K562 (cell line): ENCODE measurements around the gene BCL7B. TPM values are rescaled to one million over a fixed set of nuclear protein-coding genes. Genes with fewer than 3 reads are reported as not detected.
A peak's percentile ranks its signal among the peaks of the same experiment; 100 is the strongest.

Source experiments
- BRD4 ChIP-seq: fragments of 200-600 bp; sonication (generic); IDR thresholded peaks from 2 replicates; pipeline ENCODE4 v1.6.1; 2017; ENCODE audit warnings: inconsistent platforms
- CBX1 ChIP-seq: sonication (generic); IDR thresholded peaks from 2 replicates; pipeline ENCODE4 v1.6.1; 2016; ENCODE audit warnings: antibody characterized with exemption, low read depth, mild to moderate bottlenecking
- CREM ChIP-seq: IDR thresholded peaks from 2 replicates; pipeline ENCODE4 v1.6.1; 2014; ENCODE audit warnings: antibody characterized with exemption, low read depth
- CUX1 ChIP-seq: fragments of 200-800 bp; sonication (Bioruptor generic); IDR thresholded peaks from 2 replicates; pipeline ENCODE4 v1.6.1; 2016; ENCODE audit warnings: missing genetic modification characterization, missing compliant biosample characterization
- CXXC5 ChIP-seq: fragments of 250-450 bp; sonication (Bioruptor Pico); IDR thresholded peaks from 2 replicates; pipeline ENCODE4 v1.8.0; 2022; ENCODE audit warnings: inconsistent platforms, mild to moderate bottlenecking, moderate library complexity
- E2F3 ChIP-seq: fragments of 250-450 bp; sonication (Bioruptor Pico); IDR thresholded peaks from 2 replicates; pipeline ENCODE4 v1.4.0; 2020; ENCODE audit warnings: mild to moderate bottlenecking
- EP300 ChIP-seq: IDR thresholded peaks from 2 replicates; pipeline ENCODE4 v1.6.1; 2012; ENCODE audit warnings: low read length, improper control_type of control experiment
- GATAD2A ChIP-seq: fragments of 450-650 bp; IDR thresholded peaks from 2 replicates; pipeline ENCODE4 v1.6.1; 2017
- IRF2 ChIP-seq: sonication (generic); formaldehyde crosslinking; IDR thresholded peaks from 2 replicates; pipeline ENCODE4 v1.8.1; 2022; ENCODE audit warnings: mild to moderate bottlenecking, missing genetic modification reagents
- KDM5B ChIP-seq: fragments of 200-600 bp; sonication (generic); IDR thresholded peaks from 2 replicates; pipeline ENCODE4 v1.6.1; 2012; ENCODE audit warnings: low read depth, mild to moderate bottlenecking, moderate library complexity, low read length, control low read depth, inconsistent platforms; ENCODE audit not compliant: insufficient replicate concordance
- LARP7 ChIP-seq: fragments of 450-650 bp; IDR thresholded peaks from 2 replicates; pipeline ENCODE4 v1.6.1; 2016
- POLR2A ChIP-seq: fragments of 450-650 bp; conservative IDR thresholded peaks from 2 replicates; pipeline ENCODE4 v1.6.1; 2016
- RBM22 ChIP-seq: fragments of 200-400 bp; formaldehyde crosslinking; IDR thresholded peaks from 2 replicates; pipeline ENCODE4 v1.6.1; 2018; ENCODE audit warnings: low read length, low read depth; ENCODE audit not compliant: poor library complexity, severe bottlenecking
- RNF2 ChIP-seq: sonication (generic); IDR thresholded peaks from 2 replicates; pipeline ENCODE4 v1.6.1; 2016
- SRF ChIP-seq, 2 experiments: fragments of 250-450, 450-650 bp in 1 of 2; sonication (Bioruptor Pico) in 1 of 2; sonication (generic) in 1 of 2; formaldehyde crosslinking; IDR thresholded peaks; 2 replicates each; pipeline versions ENCODE4 v1.5.0 to v1.5.1; 2020 to 2022; ENCODE audit warnings: mild to moderate bottlenecking in 1 of 2, missing genetic modification reagents in 1 of 2
- SUPT5H ChIP-seq: fragments of 450-650 bp; IDR thresholded peaks from 2 replicates; pipeline ENCODE4 v1.6.1; 2016
- TFE3 ChIP-seq: fragments of 450-650 bp; formaldehyde crosslinking; IDR thresholded peaks from 2 replicates; pipeline ENCODE4 v1.4.0; 2020; ENCODE audit warnings: mild to moderate bottlenecking, mixed read lengths
- VEZF1 ChIP-seq: fragments of 200-800 bp; sonication (Bioruptor generic); IDR thresholded peaks from 2 replicates; pipeline ENCODE4 v1.6.1; 2017; ENCODE audit warnings: missing genetic modification characterization, missing compliant biosample characterization
- XRCC5 ChIP-seq: fragments of 200-400 bp; formaldehyde crosslinking; IDR thresholded peaks from 2 replicates; pipeline ENCODE4 v1.6.1; 2017; ENCODE audit warnings: low read depth, mild to moderate bottlenecking, low read length
- ZNF124 ChIP-seq: sonication (generic); formaldehyde crosslinking; IDR thresholded peaks from 2 replicates; pipeline ENCODE4 v1.8.1; 2022; ENCODE audit warnings: missing genetic modification reagents
- ZNF239 ChIP-seq: fragments of 250-450 bp; sonication (Bioruptor Pico); IDR thresholded peaks from 2 replicates; pipeline ENCODE4 v1.4.0; 2020; ENCODE audit warnings: mild to moderate bottlenecking
- ZNF551 ChIP-seq: fragments of 250-450 bp; sonication (Bioruptor Pico); IDR thresholded peaks from 2 replicates; pipeline ENCODE4 v1.5.0; 2021; ENCODE audit warnings: mild to moderate bottlenecking, moderate library complexity
- ZNF695 ChIP-seq: fragments of 450-650 bp; formaldehyde crosslinking; IDR thresholded peaks from 2 replicates; pipeline ENCODE4 v1.4.0; 2020; ENCODE audit warnings: mild to moderate bottlenecking, moderate library complexity
- ZSCAN29 ChIP-seq: fragments of 450-650 bp; IDR thresholded peaks from 2 replicates; pipeline ENCODE4 v1.6.1; 2017
- polyA plus RNA-seq, 8 experiments: library from polyadenylated mRNA; depleted of rRNA in 4 of 8; stranded (reverse) in 5 of 8; unstranded in 3 of 8; fragments of >200 nt; fragmentation: Nextera tagmentation in 2 of 8; fragmentation: Illumina TruSeq in 1 of 8; extraction: Ambion mirVana in 2 of 8; extraction: Trizol in 1 of 8; gene quantifications; 2 replicates each; pipeline versions ENCODE4 v1.2.1 to v1.2.3, GENCODE V29; 2011 to 2014; ENCODE audit warnings: inconsistent platforms in 1 of 8, missing spikeins in 1 of 8
- total RNA-seq, 7 experiments: library from RNA; depleted of rRNA in 6 of 7; stranded (reverse); fragments of >200 nt in 6 of 7; fragmentation: Illumina TruSeq in 2 of 7; extraction: Trizol in 2 of 7; gene quantifications; 2 replicates each; pipeline versions ENCODE4 v1.2.1 to v1.2.3, GENCODE V29; 2011 to 2021; ENCODE audit warnings: low replicate concordance in 1 of 7

Gene BCL7B
- total and polyA plus RNA-seq, 9 of the 15 experiments (the other 6 are each of a cell fraction or from before 2014, with no cell fraction given), result 10.0 to 73.2 (median 32.9) TPM

- TF ChIP-seq LARP7 (no peak), XRCC5 (0 out of 2 replicates have a peak, but pooled peaks have one; percentile 16), ZNF124 (no peak), CXXC5 (CRISPR knock-in tag) (peak; percentile 97), SRF (CRISPR knock-in tag; IDR thresholded peaks at IDR 0.05) (peak in 1 of 2 experiments; percentile 63; a peak in 1 of 4 replicates), VEZF1 (peak; percentile 94), POLR2A (peak; percentile 89), BRD4 (no peak), CREM (peak; percentile 86), KDM5B (peak; percentile 2), EP300 (peak; percentile 41), GATAD2A (peak; percentile 43; the same call in 1 of the 2 replicates), ZSCAN29 (no peak), CUX1 (CRISPR knock-in tag) (no peak), ZNF551 (CRISPR knock-in tag) (no peak), RNF2 (peak; percentile 70), IRF2 (CRISPR knock-in tag) (no peak), RBM22 (peak; percentile 64), SUPT5H (peak; percentile 88), ZNF239 (CRISPR knock-in tag) (peak; percentile 30; the same call in 1 of the 2 replicates), ZNF695 (CRISPR knock-in tag) (no peak), E2F3 (CRISPR knock-in tag) (peak; percentile 100), CBX1 (peak; percentile 76), TFE3 (CRISPR knock-in tag) (no peak)
These were observed 35.2 kb downstream of the BCL7B start, which contains the start of gene BAZ1B (continued) for GRCh38 chr7:73522105-73522872.
